GM18505 (cell line): ENCODE data around the gene SND1.
A peak's percentile ranks its signal among the peaks of the same experiment; 100 is the strongest.

Source experiments
- ATAC-seq: cut with Tn5 transposase; IDR thresholded peaks from one replicate; pipeline ENCODE4 v1.9.1; 2021; ENCODE audit not compliant: unreplicated experiment
- POLR2A ChIP-seq: IDR thresholded peaks from 4 replicates; pipeline ENCODE4 v1.6.1; 2011; ENCODE audit warnings: borderline replicate concordance; ENCODE audit not compliant: insufficient read depth, insufficient read length; ENCODE audit errors: extremely low read depth

The SND1 gene

DNA sequence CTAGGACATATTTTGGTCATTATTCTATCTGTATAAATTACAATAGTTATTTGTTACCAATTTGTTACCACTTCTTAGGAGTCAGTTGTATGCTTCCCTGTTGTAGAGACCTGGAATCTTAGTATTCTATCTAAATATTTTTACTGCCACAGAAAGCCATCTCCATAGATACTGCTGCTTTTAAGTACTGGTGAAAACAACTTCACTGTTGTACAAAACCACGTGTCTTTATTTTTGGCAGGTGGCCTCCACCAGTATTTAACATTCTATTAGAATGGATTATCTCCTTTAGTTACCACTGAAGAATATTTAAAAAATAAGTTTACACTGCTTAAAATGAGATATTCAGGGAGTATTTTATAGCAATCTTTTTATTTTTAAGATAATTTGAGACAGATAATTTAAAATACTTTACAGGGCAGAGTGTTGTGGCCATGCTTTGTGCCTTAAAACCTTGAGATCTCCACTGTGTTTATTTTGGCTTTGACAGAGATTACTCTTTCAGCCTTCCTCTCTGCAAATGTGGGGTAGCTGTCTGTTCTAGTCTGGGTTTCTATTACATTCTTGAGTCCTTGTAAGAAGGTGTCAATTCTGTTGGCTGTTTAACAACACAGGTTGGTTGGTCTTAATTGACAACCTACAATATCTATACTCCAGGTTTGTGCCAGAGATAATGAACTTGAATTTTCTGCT, 193.7 kb downstream of the SND1 start:
- no peak for ATAC-seq
- no peak for TF ChIP-seq POLR2A

DNA sequence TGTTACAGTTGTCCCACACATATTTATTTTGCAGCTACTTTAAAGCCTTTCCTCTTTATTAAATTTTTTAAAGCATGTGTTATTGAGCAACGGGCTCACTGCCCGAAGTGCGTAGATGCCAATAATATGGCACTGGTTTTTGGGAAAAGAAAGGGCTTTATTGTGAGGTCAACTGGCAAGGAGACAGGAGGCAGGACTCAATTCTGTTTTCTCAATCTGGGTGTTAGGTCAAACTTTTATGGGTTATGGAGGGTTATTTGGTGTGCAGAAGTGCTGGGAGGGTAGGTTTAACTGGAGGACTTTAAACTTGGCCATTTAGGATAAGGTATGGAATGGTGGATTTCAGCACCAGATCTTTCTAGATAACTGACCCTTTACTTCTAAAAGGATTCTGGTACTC, 195.6 kb downstream of the SND1 start:
- TF ChIP-seq POLR2A, result no peak
- ATAC-seq, result no peak

DNA sequence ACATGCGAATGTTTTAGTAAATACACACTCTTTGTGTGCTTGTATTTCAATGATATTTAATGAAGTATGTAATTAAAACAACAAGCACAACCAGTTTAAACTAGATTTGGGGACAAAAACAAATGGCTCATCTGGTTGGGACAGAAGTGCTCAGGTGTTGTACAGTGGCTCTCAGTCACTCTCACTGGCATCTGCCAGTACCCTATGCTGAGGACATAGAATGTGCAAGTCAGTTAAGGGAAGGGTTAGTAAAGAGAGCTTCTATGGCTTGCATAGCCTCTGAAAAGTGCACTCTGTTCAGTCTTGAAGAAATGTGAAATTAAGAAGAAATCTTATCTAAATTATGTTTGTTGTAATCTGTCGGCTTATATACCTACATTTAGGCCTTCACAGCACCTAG, 196.2 kb downstream of the SND1 start:
- ATAC-seq, result no peak
- no peak for TF ChIP-seq POLR2A

DNA sequence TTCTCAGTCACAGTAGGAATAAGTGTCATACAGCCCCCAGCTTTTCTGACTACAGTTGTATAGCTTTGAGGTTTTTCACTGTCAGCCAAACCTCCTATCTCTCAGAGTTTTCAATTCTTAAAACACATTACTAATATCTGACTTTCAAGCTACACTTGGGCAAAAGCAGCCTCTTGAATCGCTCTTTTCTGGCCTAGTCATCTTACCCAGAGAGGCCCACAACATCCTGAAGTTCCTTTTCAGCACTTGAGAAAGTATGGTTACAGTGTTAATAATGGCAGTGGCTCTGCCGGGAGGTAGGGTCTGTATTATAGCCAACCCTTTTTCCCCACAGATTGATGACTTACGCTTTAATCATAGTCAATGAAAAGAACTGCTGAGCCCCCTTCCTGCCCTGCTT, 198.2 kb downstream of the SND1 start:
- ATAC-seq, result no peak
- no peak for TF ChIP-seq POLR2A

DNA sequence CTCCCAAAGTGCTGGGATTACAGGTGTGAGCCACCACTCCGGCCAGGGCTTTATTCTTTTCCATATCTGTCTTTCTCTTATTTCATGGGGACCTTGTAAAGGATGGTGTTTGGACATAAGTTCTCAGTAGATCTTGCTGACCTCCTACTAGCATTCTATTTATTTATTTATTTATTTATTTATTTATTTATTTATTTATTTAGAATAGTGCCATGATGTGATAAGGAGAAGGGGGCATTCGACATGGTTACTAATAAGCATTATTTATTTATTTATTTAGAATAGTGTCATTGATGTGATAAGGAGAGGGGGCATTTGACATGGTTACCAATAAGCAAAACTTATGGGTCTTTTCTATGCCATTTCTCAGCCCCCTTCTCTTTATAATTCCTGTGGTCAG, 202.4 kb downstream of the SND1 start:
- ATAC-seq, result no peak

DNA sequence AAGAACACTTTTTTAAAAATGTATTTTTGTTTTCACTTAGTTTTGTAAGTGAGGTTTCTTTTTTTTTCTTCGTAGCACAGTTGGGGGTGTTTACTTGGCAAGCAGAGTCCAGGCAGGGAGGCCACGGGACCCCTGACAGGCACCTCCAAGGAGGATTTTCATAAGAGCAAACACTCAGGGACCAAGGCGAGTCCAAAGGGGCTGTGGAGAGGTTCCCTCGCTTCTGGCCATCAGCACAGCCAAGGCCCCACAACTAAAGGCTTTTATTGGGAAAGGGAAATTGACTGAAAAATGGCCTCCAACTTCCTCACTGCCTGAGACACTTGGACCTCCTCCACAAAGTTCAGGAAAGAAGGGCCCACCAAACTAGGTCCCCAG, 205.5 kb downstream of the SND1 start:
- no peak for TF ChIP-seq POLR2A
- ATAC-seq, result no peak

More for the DNA sequence above, 202.4 kb downstream of the SND1 start:
- TF ChIP-seq POLR2A, result no peak

DNA sequence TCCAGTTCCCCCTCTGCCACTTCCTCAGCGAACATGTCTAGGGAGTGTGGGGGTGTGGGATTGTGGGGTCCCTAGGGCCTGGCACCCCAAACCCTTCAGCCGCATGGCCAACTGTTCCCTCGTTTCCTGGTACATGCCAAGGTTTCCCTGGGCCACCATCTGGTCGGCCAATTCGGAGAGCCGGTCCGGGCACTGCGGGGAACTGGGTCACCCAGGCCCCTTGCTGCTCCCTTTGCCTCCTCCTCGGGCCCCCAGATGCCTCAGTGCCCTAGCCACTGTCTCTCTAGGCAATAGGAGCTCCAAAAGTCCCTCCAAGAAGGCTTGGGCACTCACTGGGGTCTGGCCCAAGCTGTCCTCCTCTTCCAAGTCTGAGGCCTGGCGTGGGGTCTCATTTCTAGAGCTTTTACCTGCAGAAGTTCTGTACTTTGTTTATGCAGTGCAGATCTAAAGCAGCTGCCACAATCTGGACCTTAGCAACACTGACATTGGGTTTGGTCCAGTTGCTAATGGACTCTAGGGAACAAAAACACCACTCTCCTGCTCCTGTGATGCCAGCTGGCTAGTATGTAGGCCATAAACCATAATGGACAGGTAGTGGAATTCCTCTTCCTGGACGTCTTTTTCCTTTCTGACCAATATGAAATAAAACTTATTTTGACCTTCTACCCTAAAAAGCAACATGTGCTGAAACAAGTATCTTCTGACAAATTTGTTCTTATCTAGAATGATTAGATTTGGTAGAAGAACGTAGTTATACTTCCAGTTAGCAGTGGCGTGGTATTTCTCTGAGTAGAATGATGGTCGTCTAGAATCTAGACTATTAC, 206.3 kb downstream of the SND1 start:
- ATAC-seq, result no peak
- TF ChIP-seq POLR2A, result no peak

DNA sequence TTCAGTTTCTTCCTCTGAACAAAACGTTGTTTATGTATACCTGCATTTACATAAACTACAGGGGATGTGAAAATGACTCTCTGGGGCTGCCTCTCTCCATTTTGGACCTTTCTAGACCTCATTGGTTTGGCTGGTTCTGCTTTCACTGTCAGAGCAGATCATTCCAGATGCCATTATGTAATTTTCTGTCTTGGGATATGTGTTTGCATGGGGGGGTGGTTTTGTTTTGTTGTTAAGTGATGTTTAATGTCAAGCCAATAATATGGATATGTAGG, 206.9 kb downstream of the SND1 start:
- ATAC-seq, result no peak
- no peak for TF ChIP-seq POLR2A

DNA sequence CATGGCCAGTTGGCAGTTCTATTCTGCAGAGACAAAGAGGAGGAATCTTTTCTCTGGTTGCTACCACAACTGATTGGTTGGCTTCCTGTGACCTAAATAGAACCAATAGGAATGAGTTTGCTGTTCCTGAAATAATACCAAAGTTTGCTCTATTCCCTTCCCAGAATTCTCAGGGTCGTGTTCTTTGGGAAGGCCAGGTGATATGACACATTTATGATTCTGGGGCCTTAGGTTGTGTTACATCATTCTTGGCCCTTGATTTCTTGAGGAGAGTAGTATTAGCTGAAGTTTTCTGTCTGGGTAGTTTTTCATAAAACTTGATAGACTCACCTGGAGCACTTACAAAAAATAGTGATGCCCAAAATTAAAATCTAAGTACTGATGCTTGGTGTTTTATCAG, 207.3 kb downstream of the SND1 start:
- ATAC-seq, result no peak
- no peak for TF ChIP-seq POLR2A

DNA sequence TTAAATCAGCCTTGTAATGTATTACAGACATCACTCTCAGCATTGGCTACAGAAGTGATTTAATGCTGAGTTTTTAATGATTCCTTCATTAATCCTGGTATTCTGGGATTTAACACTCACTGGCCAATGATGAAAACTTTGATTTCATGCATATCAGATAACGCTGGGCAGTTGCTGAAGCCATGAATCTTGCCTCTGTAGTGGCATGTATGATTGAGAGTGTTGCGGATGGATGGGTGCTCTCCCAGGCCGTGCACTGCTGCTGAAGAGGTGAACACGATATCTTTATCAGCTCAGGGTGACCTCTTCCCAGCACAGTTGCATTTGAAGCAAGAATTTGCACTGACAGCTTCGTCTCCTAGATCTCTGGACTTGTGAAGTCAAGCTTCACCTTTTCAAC, 210.5 kb downstream of the SND1 start:
- ATAC-seq, result no peak
- TF ChIP-seq POLR2A, result no peak

DNA sequence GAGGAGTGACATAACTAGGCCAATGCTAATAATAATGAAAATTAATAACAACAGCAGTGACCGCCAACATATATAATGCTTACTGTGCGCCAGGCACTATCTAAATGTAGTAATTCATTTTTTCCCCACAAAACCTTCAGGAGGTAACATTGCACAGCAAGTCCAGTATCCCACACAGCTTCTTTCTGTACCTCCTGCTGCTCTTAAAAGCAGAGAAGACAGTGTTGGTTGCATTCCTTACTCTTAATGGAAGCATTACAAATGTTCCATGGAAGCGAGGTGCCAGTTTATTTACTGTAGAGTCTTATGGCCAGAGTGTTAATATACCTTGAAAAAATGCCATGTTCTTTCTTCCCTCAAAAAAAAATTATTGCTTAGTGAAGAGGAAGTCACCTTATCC, 211.1 kb downstream of the SND1 start:
- no peak for TF ChIP-seq POLR2A
- no peak for ATAC-seq

DNA sequence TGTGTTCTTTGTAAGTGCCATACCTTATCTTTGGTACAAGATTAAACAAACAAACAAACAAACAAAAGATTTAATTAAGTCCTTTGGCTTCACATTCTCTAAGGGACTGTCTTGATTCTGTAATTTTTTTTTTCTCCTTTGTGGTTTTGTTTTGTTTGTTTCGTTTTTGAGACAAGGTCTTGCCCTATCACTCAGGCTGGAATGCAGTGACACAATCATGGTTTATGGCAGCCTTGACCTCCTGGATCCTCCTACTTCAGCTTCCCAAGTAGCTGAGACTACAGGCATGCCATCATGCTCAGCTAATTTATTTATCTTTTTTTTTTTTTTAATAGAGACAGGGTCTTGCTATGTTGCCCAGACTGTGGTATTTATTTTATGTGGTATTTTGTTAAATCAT, 213.5 kb downstream of the SND1 start:
- ATAC-seq, result no peak
- no peak for TF ChIP-seq POLR2A

DNA sequence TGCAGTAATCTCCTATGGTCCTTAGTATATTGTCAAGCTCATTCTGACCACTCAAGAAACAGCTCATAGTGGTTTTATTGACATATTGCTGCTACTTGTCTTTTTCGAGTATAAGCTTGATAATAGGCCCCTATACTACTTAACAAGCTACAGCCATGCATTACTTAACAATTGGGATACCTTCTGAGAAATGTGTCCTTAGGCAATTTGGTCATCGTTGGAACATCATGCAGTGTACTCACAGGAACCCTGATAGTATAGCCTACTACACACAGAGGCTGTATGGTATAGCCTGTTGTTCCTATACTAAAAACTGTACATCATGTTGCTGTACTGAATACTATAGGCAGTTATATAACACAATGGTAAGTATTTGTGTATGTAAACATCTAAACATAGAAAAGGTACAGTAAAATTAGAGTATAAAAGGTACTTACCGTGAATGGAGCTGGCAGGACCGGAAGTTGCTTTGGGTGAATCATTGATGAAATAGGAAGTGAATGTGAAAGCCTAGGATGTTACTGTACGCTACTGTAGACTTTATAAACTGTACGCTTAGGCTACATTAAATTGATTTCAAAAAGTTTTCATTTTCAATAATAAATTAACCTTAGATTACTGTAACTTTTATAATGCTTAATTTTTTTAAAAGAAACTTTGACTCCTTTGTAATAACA, 218.4 kb downstream of the SND1 start:
- peak; percentile 49 for ATAC-seq
- no peak for TF ChIP-seq POLR2A

DNA sequence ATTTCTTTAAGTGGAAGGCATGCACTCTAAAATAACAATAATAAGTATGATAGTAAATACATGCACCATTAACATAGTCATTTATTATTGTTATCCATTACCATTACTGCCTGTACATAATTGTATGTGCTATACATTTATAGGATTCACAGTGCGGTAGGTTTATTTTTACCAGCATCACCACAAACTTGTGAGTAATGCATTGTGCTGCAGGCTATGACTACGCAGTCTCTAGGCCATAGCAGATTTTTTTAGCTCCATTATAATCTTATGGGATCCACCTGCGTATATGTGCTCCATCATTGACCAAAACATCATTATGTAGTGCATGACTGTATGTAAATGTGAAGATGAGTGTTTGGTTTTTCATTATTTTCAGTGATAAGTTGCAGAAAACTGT, 219.2 kb downstream of the SND1 start:
- no peak for ATAC-seq

More for the DNA sequence above, 219.2 kb downstream of the SND1 start:
- TF ChIP-seq POLR2A, result no peak
